Measurements from ENCODE around the gene CERS4. TPM values are rescaled to one million over a fixed set of nuclear protein-coding genes. Genes with fewer than 3 reads are reported as not detected.
"Not testable (repeated sequence)": the region's sequence is repeated elsewhere in the genome, so short reads cannot be mapped to it uniquely, and the experiment has no call there.

CERS4 gene
- total RNA-seq, 1 donor from 2014 or later: 30.0 TPM

DNA sequence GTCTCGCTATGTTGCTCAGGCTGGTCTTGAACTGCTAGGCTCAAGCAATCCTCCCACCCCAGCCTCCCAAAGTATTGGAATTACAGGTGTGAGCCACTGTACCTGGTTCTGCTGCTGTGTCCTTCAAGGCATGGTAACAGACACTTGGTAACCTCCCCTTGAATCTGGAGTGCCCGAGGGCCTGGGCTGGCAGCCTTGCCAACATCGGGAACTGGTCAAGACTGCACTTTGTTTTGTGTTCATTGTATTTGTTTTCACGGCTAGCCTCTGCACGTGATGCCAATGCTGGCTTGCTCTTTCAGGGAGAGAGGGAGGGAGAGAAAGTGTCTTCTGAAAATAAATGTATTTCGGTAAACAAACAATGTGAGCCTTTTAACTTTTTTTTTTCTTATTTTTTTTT lies 12.0 kb downstream of the CERS4 start:
- DNase-seq (ENCODE audit: low read depth, low spot score): no peak
- no peak overlapping the region for H3K4me3 Mint-ChIP-seq
- no peaks in the 10 kb centered on the region for H3K9me3 Mint-ChIP-seq
- TF ChIP-seq, protein P1, sequence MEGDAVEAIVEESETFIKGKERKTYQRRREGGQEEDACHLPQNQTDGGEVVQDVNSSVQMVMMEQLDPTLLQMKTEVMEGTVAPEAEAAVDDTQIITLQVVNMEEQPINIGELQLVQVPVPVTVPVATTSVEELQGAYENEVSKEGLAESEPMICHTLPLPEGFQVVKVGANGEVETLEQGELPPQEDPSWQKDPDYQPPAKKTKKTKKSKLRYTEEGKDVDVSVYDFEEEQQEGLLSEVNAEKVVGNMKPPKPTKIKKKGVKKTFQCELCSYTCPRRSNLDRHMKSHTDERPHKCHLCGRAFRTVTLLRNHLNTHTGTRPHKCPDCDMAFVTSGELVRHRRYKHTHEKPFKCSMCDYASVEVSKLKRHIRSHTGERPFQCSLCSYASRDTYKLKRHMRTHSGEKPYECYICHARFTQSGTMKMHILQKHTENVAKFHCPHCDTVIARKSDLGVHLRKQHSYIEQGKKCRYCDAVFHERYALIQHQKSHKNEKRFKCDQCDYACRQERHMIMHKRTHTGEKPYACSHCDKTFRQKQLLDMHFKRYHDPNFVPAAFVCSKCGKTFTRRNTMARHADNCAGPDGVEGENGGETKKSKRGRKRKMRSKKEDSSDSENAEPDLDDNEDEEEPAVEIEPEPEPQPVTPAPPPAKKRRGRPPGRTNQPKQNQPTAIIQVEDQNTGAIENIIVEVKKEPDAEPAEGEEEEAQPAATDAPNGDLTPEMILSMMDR (conservative IDR thresholded peaks at IDR 0.05): no peak
- no peaks in the 10 kb centered on the region for H3K27me3 Mint-ChIP-seq (ENCODE audit: low read depth)
- H3K4me1 Mint-ChIP-seq: no peaks in the 10 kb centered on the region
- no peaks in the 10 kb centered on the region for H3K36me3 Mint-ChIP-seq (ENCODE audit: low read depth)
- H3K27ac Mint-ChIP-seq (ENCODE audit: unreplicated experiment): no peak overlapping the region

DNA sequence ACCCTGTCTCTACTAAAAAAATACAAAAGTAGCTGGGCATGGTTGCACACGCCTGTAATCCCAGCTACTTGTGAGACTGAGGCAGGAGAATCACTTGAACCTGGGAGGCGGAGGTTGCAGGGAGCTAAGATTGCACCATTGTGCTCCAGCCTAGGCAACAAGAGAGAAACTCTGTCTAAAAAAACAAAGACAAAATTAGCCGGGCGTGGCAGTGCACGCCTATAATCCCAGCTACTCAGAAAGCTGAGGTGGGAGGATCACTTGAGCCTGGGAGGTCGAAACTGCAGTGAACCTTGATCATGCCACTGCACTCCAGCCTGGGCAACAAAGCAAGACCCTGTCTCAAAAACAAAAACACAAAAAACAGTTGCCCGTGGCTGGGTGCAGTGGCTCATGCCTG lies 14.3 kb downstream of the CERS4 start:
- not testable (repeated sequence) for H3K27me3 Mint-ChIP-seq (ENCODE audit: low read depth); H3K4me3 Mint-ChIP-seq; H3K27ac Mint-ChIP-seq (ENCODE audit: unreplicated experiment); DNase-seq (ENCODE audit: low read depth, low spot score); H3K4me1 Mint-ChIP-seq; H3K9me3 Mint-ChIP-seq; H3K36me3 Mint-ChIP-seq (ENCODE audit: low read depth)

DNA sequence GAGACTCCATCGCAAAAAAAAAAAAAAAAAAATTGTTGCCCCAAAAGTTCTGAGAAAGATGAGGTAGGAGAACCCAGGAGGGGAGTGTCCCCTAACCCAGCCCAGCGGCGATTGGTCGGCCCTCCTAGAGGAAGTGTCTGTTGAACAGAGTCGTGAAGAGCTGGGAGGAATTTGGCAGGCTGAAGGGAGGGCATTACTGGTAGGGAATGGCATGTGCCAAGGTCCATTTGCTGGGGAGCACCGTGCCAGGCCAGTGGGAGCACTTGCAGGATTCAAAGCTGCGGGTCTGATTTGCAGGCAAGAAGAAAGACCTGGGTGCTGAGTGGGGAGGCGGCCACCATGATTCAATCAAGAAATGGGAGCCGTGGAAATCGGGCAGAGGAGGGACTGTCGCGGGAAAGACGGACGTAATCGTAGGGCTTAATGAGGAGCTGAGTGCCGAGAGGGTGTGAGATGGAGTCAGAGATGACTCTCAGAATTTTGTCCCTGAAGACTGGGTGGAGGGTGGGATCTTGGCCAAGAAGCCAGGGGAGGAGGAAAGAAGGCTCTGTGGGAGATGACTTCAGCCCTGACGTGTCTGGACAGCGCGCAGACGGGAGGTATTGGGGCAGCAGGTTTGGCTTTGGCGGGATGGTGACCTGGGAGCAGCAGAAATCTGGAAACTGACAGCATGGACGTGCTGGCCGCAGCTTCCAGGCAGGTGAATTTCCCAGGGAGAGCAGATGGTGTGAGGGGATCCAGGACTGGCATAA lies 15.4 kb downstream of the CERS4 start:
- H3K27ac Mint-ChIP-seq (ENCODE audit: unreplicated experiment): peak overlapping the region; percentile 48
- TF ChIP-seq, protein P1 (conservative IDR thresholded peaks at IDR 0.05): no peak
- H3K4me3 Mint-ChIP-seq: no peak overlapping the region
- H3K27me3 Mint-ChIP-seq (ENCODE audit: low read depth): no peaks in the 10 kb centered on the region
- no peaks in the 10 kb centered on the region for H3K36me3 Mint-ChIP-seq (ENCODE audit: low read depth)
- DNase-seq (ENCODE audit: low read depth, low spot score): no peak
- H3K4me1 Mint-ChIP-seq: no peaks in the 10 kb centered on the region
- no peaks in the 10 kb centered on the region for H3K9me3 Mint-ChIP-seq

DNA sequence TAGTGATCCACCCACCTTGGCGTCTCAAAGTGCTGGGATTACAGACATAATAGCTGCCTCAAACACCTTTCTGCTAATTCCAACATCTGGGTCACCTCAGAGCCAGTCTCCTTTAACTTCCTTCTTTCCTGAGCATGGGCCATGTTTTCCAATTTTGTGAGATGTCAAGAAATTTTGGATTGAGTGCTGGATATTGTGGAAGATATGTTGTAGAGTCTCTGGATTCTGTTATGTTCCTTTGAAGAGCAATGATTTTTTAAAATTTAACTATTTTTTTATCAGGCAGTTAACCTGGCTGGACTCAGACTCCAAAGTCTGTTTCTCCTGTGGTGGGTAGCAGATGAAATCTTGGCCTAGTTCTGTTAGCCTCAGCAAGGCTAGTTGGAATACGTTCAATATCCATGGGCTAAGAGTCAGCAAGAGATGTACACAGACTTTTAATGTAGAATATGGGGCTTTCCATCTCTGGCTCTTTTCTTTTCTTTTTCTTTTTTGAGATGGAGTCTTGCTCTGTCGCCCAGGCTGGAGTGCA lies 22.0 kb downstream of the CERS4 start:
- Mint-ChIP-seq H3K27ac (ENCODE audit: unreplicated experiment) (no peak overlapping the region), H3K9me3 (no peaks in the 10 kb centered on the region), H3K4me1 (no peaks in the 10 kb centered on the region), H3K36me3 (ENCODE audit: low read depth) (no peaks in the 10 kb centered on the region), H3K4me3 (no peak overlapping the region), H3K27me3 (ENCODE audit: low read depth) (no peaks in the 10 kb centered on the region)
- DNase-seq (ENCODE audit: low read depth, low spot score): no peak
- TF ChIP-seq, protein P1 (conservative IDR thresholded peaks at IDR 0.05): no peak

DNA sequence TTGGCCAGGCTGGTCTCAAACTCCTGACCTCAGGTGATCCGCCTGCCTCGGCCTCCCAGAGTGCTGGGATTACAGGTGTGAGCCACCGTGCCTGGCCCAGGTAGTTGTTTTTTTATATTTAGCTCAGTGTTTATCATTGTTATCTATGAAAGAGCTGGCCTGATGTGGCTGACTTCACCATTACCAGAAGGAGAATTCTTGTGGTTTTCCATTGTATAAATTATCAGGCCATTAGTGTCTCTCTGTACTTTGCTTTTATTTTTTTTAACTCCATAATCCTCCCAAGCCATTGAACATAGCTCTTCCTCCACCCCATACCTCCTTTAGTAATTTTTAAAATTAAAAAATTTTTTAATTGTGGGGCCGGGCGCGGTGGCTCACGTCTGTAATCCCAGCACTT lies 24.2 kb downstream of the CERS4 start:
- Mint-ChIP-seq H3K27ac (ENCODE audit: unreplicated experiment) (no peak overlapping the region), H3K4me3 (no peak overlapping the region), H3K9me3 (no peaks in the 10 kb centered on the region), H3K36me3 (ENCODE audit: low read depth) (no peaks in the 10 kb centered on the region), H3K27me3 (ENCODE audit: low read depth) (no peaks in the 10 kb centered on the region), H3K4me1 (peaks cover 3% of the 10 kb centered on the region)
- DNase-seq (ENCODE audit: low read depth, low spot score): no peak
- TF ChIP-seq, protein P1 (conservative IDR thresholded peaks at IDR 0.05): no peak

DNA sequence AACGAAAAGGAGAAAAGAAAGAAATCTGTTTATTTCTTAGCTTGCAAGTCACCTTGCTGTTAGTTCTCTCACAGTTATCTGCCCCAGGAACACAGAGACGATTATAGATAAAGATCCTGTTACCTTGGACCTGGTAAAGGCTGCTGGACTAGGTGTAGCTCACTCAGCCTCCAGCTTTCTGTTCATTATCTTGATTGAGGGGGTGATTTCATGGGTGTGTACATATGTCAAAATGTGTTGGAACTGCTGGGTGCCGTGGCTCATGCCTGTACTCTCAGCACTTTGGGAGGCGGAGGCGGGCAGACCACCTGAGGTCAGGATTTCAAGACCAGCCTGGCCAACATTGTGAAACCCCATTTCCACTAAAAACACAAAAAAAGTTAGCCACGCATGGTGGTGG lies 27.9 kb downstream of the CERS4 start:
- H3K27ac Mint-ChIP-seq (ENCODE audit: unreplicated experiment): no peak overlapping the region
- DNase-seq (ENCODE audit: low read depth, low spot score): no peak
- H3K9me3 Mint-ChIP-seq: no peaks in the 10 kb centered on the region
- no peak overlapping the region for H3K4me3 Mint-ChIP-seq
- TF ChIP-seq, protein P1 (conservative IDR thresholded peaks at IDR 0.05): no peak
- H3K4me1 Mint-ChIP-seq: peaks cover 23% of the 10 kb centered on the region
- no peaks in the 10 kb centered on the region for H3K27me3 Mint-ChIP-seq (ENCODE audit: low read depth)
- peaks cover 3% of the 10 kb centered on the region for H3K36me3 Mint-ChIP-seq (ENCODE audit: low read depth)
